KOPT-K1 (cell line): Measurements from ENCODE around the gene RABGAP1L.

Experiments used
- H3K27ac ChIP-seq: fragments of 200-600 bp; sonication (generic); 2 replicates; pipeline ENCODE4 v1.5.1; 2016; ENCODE audit warnings: antibody characterized with exemption, mild to moderate bottlenecking, low read depth, low read length; ENCODE audit not compliant: poor library complexity, severe bottlenecking
- H3K36me3 ChIP-seq: fragments of 200-600 bp; sonication (generic); 2 replicates; pipeline ENCODE4 v1.5.1; 2017; ENCODE audit warnings: antibody characterized with exemption, mild to moderate bottlenecking, low read length, moderate library complexity; ENCODE audit not compliant: insufficient read depth
- H3K9me3 ChIP-seq: fragments of 200-600 bp; sonication (generic); 2 replicates; pipeline ENCODE4 v1.5.1; 2017; ENCODE audit warnings: antibody characterized with exemption, low read length, mild to moderate bottlenecking; ENCODE audit not compliant: insufficient read depth, poor library complexity, severe bottlenecking

The RABGAP1L gene

GRCh38 chr1:174982971-174983689 is 823.8 kb downstream of the RABGAP1L start:
- H3K9me3 ChIP-seq: peaks cover 11% of the 10 kb centered on the region
- H3K27ac ChIP-seq: no peak overlapping the region
- 0 out of 2 replicates have a peak, but pooled peaks cover 3% of the 10 kb centered on the region for H3K36me3 ChIP-seq

GRCh38 chr1:174984952-174985351 is 825.6 kb downstream of the RABGAP1L start:
- Histone ChIP-seq H3K36me3 (0 out of 2 replicates have a peak, but pooled peaks cover 3% of the 10 kb centered on the region), H3K27ac (no peak overlapping the region), H3K9me3 (peaks cover 11% of the 10 kb centered on the region)

GRCh38 chr1:174988539-174988938 is 829.2 kb downstream of the RABGAP1L start:
- H3K36me3 ChIP-seq: no peaks in the 10 kb centered on the region
- H3K27ac ChIP-seq: no peak overlapping the region
- peaks cover under 1% of the 10 kb centered on the region for H3K9me3 ChIP-seq

GRCh38 chr1:174988986-174989385 is 829.7 kb downstream of the RABGAP1L start:
- Histone ChIP-seq H3K27ac (no peak overlapping the region), H3K9me3 (no peaks in the 10 kb centered on the region), H3K36me3 (no peaks in the 10 kb centered on the region)

DNA sequence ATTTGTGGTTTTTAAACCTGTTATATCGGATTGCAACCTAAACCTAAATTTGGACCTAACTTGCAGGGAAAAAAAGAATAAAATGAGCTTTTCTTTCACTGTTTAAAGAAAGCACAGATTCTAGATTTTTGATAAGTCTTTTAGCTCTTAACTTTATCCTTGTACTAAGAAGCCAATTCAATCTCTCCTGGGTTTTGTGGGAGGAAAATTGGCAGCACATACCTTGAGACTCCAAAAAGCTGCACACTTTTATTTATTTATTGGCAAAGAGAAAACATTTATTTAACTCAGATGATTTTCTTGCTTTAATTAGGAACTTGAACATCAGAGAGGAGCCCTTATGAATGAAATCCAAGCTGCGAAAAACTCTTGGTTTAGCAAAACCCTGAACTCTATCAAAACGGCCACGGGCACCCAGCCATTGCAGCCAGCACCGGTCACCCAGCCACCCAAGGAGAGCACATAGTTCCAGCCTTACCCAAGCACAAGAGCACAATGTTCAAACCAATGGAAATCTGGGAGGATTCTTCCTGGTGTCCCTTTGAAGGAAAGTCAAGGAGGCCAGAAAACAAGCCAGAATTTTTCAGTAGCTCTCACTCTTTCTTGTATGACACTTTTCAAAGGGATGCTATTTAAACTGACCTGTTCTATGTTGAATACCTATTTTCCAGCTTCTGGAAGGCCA is 830.4 kb downstream of the RABGAP1L start:
- Histone ChIP-seq H3K27ac (peak overlapping the region; percentile 59), H3K36me3 (no peaks in the 10 kb centered on the region), H3K9me3 (no peaks in the 10 kb centered on the region)

GRCh38 chr1:174990382-174990999 is 831.2 kb downstream of the RABGAP1L start:
- Histone ChIP-seq H3K36me3 (no peaks in the 10 kb centered on the region), H3K9me3 (no peaks in the 10 kb centered on the region)

GRCh38 chr1:174991473-174991872 is 832.2 kb downstream of the RABGAP1L start:
- Histone ChIP-seq H3K27ac (no peak overlapping the region), H3K36me3 (no peaks in the 10 kb centered on the region), H3K9me3 (no peaks in the 10 kb centered on the region)

More at GRCh38 chr1:174990382-174990999, 831.2 kb downstream of the RABGAP1L start:
- H3K27ac ChIP-seq: peak overlapping the region; percentile 59

DNA sequence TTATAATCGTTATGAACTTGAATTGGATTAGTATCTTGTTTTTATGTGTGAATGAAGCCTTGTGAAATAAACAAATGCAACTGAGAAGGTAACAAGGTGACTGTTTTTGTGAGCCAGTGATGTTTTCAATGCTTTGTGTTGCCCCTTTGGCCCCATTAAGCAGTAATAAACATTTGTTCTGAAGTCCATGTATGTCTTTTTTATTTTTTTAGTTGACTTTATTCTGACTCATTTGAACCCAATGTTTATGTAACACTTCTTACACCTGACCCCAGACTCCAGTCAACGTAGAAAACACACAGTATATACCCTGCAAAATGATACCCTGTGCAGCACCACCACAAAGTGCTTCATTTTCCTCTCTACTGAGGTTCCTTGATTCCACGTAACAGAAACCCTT is 835.8 kb downstream of the RABGAP1L start:
- Histone ChIP-seq H3K36me3 (no peaks in the 10 kb centered on the region), H3K9me3 (no peaks in the 10 kb centered on the region), H3K27ac (no peak overlapping the region)

- H3K9me3 ChIP-seq: no peaks in the 10 kb centered on the region
- no peaks in the 10 kb centered on the region for H3K36me3 ChIP-seq
- no peak overlapping the region for H3K27ac ChIP-seq
These were observed 836.6 kb downstream of the RABGAP1L start for GRCh38 chr1:174995916-174996315.

DNA sequence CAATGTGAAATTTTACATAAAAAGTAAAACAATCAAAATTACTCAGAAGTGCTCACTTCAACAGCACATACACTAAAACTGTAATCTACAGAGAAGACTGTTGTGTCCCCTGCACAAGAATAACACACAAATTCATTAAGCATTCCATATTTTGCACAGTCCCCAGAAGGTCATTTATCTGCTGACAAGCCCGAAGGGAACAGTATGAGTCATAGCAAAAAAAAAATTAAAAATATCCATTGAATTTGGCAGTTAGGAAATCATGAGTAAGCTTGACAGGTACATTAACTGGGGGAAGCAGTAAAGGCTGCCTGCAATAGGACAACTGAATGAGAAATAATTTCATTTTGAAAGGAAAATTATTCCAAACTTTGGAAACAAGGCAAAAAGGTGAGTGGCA is 837.2 kb downstream of the RABGAP1L start:
- H3K27ac ChIP-seq: no peak overlapping the region
- H3K36me3 ChIP-seq: no peaks in the 10 kb centered on the region
- H3K9me3 ChIP-seq: no peaks in the 10 kb centered on the region

DNA sequence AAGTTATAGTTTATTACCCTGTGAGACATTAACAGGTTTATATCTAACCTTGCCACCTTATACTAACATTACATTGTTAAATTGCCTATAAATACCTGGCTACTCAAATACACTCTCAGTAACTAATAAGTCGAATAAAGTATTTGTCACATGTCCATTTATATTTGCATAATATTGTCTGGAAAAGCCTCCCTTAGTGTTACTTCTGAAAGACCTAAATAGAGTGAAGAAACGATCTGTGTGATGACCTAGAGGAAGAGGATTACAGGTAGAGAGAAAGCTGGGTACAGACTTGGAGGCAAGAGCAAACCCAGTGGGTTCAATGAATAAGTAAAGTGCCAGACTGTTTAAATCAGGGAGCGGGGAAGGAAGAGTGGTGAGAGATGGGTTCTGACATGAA is 837.7 kb downstream of the RABGAP1L start:
- Histone ChIP-seq H3K9me3 (no peaks in the 10 kb centered on the region), H3K36me3 (no peaks in the 10 kb centered on the region), H3K27ac (no peak overlapping the region)

DNA sequence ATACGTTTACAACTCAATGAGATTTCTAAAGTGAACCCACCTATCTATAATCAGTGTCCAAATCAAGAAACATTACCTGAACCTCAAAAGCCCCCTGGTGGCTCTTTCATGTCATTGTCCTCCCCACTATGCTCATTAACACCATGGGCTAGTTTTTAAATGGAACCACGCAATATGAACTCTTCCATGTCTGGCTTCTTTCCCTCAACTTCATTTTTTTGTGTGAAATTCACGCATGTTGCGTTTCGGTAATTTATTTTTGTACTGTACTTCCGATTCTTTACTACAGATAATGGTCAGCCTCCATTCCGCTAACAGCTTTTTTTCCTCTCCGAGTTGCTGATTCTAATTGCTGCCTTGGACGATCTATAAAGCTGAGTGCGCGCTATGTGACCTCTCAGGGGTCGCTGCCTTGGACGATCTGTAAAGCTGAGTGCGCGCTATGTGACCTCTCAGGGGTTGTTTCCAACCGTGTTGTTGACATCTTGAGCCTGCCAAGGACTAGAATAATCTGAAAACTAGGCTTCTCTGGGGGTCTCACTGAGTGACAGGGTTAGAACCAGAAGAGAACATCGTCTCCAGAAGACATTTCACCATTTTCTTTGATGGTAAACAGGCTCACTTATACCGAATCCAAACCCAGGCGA is 839.4 kb downstream of the RABGAP1L start:
- Histone ChIP-seq H3K27ac (peak overlapping the region; percentile 99), H3K36me3 (no peaks in the 10 kb centered on the region), H3K9me3 (no peaks in the 10 kb centered on the region)

DNA sequence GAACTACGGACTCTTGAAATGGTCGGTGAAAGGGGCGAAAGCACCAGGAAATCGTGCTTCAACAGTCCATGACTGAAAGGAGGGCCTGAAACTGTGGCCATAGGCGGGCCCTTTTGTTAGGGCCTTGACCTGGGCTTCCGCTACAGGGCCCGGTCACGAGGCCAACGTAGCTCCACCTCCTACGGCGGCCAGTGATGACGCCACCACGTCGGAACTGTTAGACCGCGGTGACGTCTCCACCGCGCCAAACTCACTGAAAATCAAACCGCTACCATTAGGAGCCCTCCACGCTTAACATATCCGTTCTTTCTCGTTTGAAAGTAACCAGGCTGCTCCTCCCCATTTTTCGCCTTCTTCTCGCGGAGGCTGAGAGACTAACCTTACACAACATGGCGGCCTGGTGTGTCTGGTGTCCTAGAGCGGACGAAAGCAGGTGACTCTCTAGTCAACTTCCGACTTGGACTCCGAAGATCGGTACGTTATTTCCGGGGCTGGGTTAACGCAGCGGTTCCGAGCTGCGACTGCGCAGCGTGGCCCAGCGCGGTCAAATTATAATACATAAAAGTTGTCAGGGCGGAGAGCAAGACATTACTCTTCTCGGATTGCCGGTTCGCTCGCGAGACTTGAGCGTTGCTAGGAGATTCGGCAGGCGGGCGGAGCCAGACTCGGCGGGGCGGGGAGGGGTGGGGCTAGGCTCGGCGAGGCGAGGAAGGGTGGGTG is 840.1 kb downstream of the RABGAP1L start:
- H3K27ac ChIP-seq: peak overlapping the region; percentile 99
- H3K9me3 ChIP-seq: no peaks in the 10 kb centered on the region
- H3K36me3 ChIP-seq: 0 out of 2 replicates have a peak, but pooled peaks cover 4% of the 10 kb centered on the region

GRCh38 chr1:174999936-175000696 is 840.8 kb downstream of the RABGAP1L start, which contains the start of gene CACYBP:
Gene CACYBP (plus strand): TSS chr1:174999947. CDS start chr1:175000181, 234 bp downstream.
- Histone ChIP-seq H3K27ac (peak within 1 kb of the TSS; percentile 99), H3K36me3 (peaks cover 11% of the 10 kb centered on the region), H3K9me3 (no peaks in the 10 kb centered on the region)
